GM21515 (cell line): ENCODE results near the gene HTR3C.

Source experiments
- ATAC-seq: cut with Tn5 transposase; IDR thresholded peaks from one replicate; pipeline ENCODE4 v1.9.1; 2021; ENCODE audit not compliant: unreplicated experiment

The HTR3C gene

DNA sequence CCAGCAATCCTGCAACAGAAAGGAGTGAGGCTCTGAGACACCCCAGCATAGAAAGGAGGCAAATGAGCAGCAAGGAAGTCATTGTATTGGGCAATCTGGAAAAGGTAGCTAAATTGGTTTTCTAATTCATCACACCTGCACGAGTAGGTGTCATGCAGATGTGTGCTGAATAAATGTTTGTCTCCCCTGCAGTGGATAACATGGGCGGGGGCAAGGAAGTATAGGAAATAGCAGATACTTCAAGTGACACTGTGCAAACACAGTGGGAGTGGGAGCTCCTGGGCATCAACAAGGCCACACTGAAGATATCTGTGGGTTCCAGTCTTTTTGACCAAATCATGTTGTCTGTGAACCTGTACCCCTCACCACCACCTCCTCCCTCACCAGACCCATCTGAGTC, 29.6 kb downstream of the HTR3C start:
- no peak for ATAC-seq

DNA sequence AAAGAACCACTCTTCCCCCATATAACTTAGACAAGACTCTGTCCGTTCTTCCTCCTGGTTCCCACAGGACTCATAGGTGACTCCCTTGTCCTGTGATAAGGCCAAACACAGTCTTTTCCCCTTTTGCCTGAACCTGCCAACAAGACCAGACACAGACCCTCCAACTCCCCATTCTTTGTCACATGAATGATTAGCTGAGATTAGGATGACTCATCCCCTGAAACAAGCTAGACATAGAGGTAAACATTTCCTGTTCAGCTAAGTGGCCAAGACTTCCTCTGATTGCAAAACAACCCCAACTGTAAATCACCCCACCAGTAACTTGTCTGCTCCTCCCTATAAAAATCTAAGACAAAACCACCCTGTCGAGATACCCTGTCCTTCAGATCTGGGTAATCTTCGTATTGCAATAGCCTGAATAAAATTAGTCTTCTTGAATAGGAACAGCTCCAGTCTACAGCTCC, 32.6 kb downstream of the HTR3C start:
- no peak for ATAC-seq

DNA sequence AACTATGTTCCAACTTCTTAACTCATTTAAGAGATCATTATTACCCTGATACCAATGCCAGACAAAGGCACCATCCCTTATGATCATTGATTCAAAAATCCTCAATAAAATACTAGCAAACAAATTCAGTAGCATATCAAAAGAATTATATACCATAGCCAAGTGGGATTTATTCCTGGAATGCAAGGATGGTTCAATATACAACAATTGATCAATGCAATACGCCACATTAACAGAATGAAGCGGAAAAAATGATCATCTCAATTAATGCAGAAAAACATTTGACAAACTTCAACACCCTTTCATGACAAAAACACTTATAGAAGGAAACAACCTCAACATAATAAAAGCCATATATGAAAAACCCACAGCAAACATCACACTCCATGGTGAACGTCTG, 39.4 kb downstream of the HTR3C start:
- no peak for ATAC-seq

- no peak for ATAC-seq
These were observed 44.0 kb downstream of the HTR3C start, which contains the start of gene HTR3E for GRCh38 chr3:184096811-184097383. TSS of gene HTR3E (plus strand) at chr3:184097064. CDS start at chr3:184097530, 466 bp downstream.

GRCh38 chr3:184097556-184097955, 44.7 kb downstream of the HTR3C start:
- no peak for ATAC-seq

- no peak for ATAC-seq
These were observed 47.2 kb downstream of the HTR3C start for GRCh38 chr3:184099806-184100686.
